ENCODE results near the gene PXDN.
"Not testable (repeated sequence)": the region's sequence is repeated elsewhere in the genome, so short reads cannot be mapped to it uniquely, and the experiment has no call there.

Gene PXDN

GRCh38 chr2:1767939-1768691 lies 23.8 kb upstream of the PXDN start:
- no peak for DNase-seq
- TF ChIP-seq GATA1 (IDR thresholded peaks at IDR 0.05; ENCODE audit: low read depth, low read length) (no peak), POLR2A (IDR thresholded peaks at IDR 0.05; ENCODE audit: low read length) (no peak)

- no peak for TF ChIP-seq POLR2A (IDR thresholded peaks at IDR 0.05; ENCODE audit: low read length)
- no peak for TF ChIP-seq GATA1 (IDR thresholded peaks at IDR 0.05; ENCODE audit: low read depth, low read length)
- no peak for DNase-seq
Measured at GRCh38 chr2:1766851-1767811, 22.8 kb upstream of the PXDN start.

- DNase-seq: no peak
- TF ChIP-seq POLR2A (IDR thresholded peaks at IDR 0.05; ENCODE audit: low read length) (no peak), GATA1 (IDR thresholded peaks at IDR 0.05; ENCODE audit: low read depth, low read length) (no peak)
Measured at GRCh38 chr2:1766425-1766824, 22.1 kb upstream of the PXDN start.

GRCh38 chr2:1765201-1765600 lies 20.9 kb upstream of the PXDN start:
- not testable (repeated sequence) for DNase-seq

- TF ChIP-seq GATA1 (IDR thresholded peaks at IDR 0.05; ENCODE audit: low read depth, low read length) (no peak), POLR2A (IDR thresholded peaks at IDR 0.05; ENCODE audit: low read length) (no peak)
- DNase-seq: no peak
Measured at GRCh38 chr2:1759611-1759930, 15.3 kb upstream of the PXDN start.

GRCh38 chr2:1758774-1759610 lies 14.7 kb upstream of the PXDN start:
- DNase-seq: no peak
- no peak for TF ChIP-seq GATA1 (IDR thresholded peaks at IDR 0.05; ENCODE audit: low read depth, low read length)
- no peak for TF ChIP-seq POLR2A (IDR thresholded peaks at IDR 0.05; ENCODE audit: low read length)

- DNase-seq: no peak
Measured at GRCh38 chr2:1758171-1758570, 13.9 kb upstream of the PXDN start.

GRCh38 chr2:1757567-1757966 lies 13.3 kb upstream of the PXDN start:
- no peak for DNase-seq

More at GRCh38 chr2:1758171-1758570, 13.9 kb upstream of the PXDN start:
- no peak for TF ChIP-seq POLR2A (IDR thresholded peaks at IDR 0.05; ENCODE audit: low read length)
- TF ChIP-seq GATA1 (IDR thresholded peaks at IDR 0.05; ENCODE audit: low read depth, low read length): no peak

GRCh38 chr2:1757146-1757545 lies 12.8 kb upstream of the PXDN start:
- DNase-seq: not testable (repeated sequence)

More at GRCh38 chr2:1757567-1757966, 13.3 kb upstream of the PXDN start:
- no peak for TF ChIP-seq POLR2A (IDR thresholded peaks at IDR 0.05; ENCODE audit: low read length)
- no peak for TF ChIP-seq GATA1 (IDR thresholded peaks at IDR 0.05; ENCODE audit: low read depth, low read length)

- no peak for TF ChIP-seq GATA1 (IDR thresholded peaks at IDR 0.05; ENCODE audit: low read depth, low read length)
- TF ChIP-seq POLR2A (IDR thresholded peaks at IDR 0.05; ENCODE audit: low read length): no peak
- DNase-seq: no peak
Measured at GRCh38 chr2:1756456-1756855, 12.1 kb upstream of the PXDN start.

- TF ChIP-seq GATA1 (IDR thresholded peaks at IDR 0.05; ENCODE audit: low read depth, low read length) (no peak), POLR2A (IDR thresholded peaks at IDR 0.05; ENCODE audit: low read length) (no peak)
- no peak for DNase-seq
Measured at GRCh38 chr2:1755436-1756191, 11.3 kb upstream of the PXDN start.

- TF ChIP-seq GATA1 (IDR thresholded peaks at IDR 0.05; ENCODE audit: low read depth, low read length) (no peak), POLR2A (IDR thresholded peaks at IDR 0.05; ENCODE audit: low read length) (no peak)
- no peak for DNase-seq
Measured at GRCh38 chr2:1754461-1755170, 10.3 kb upstream of the PXDN start.

GRCh38 chr2:1754046-1754445 lies 9.7 kb upstream of the PXDN start:
- TF ChIP-seq GATA1 (IDR thresholded peaks at IDR 0.05; ENCODE audit: low read depth, low read length) (no peak), POLR2A (IDR thresholded peaks at IDR 0.05; ENCODE audit: low read length) (no peak)
- no peak for DNase-seq
